ENCODE measurements around the gene PXDN.
"Not testable (repeated sequence)": the region's sequence is repeated elsewhere in the genome, so short reads cannot be mapped to it uniquely, and the experiment has no call there.

Gene PXDN

GRCh38 chr2:1730015-1730927 is 14.0 kb downstream of the PXDN start:
- Mint-ChIP-seq H3K36me3 (ENCODE audit: low read depth) (no peaks in the 10 kb centered on the region), H3K27ac (no peak overlapping the region), H3K4me3 (no peak overlapping the region), H3K4me1 (ENCODE audit: low read depth) (no peaks in the 10 kb centered on the region), H3K27me3 (no peaks in the 10 kb centered on the region), H3K9me3 (no peaks in the 10 kb centered on the region)

GRCh38 chr2:1729242-1729641 is 15.1 kb downstream of the PXDN start:
- Mint-ChIP-seq H3K27me3 (no peaks in the 10 kb centered on the region), H3K36me3 (ENCODE audit: low read depth) (no peaks in the 10 kb centered on the region), H3K27ac (no peak overlapping the region), H3K9me3 (no peaks in the 10 kb centered on the region), H3K4me1 (ENCODE audit: low read depth) (no peaks in the 10 kb centered on the region), H3K4me3 (no peak overlapping the region)

GRCh38 chr2:1728821-1729220 is 15.5 kb downstream of the PXDN start:
- H3K9me3 Mint-ChIP-seq: no peaks in the 10 kb centered on the region
- no peaks in the 10 kb centered on the region for H3K4me1 Mint-ChIP-seq (ENCODE audit: low read depth)
- no peaks in the 10 kb centered on the region for H3K27me3 Mint-ChIP-seq
- H3K27ac Mint-ChIP-seq: no peak overlapping the region
- no peak overlapping the region for H3K4me3 Mint-ChIP-seq
- no peaks in the 10 kb centered on the region for H3K36me3 Mint-ChIP-seq (ENCODE audit: low read depth)

GRCh38 chr2:1727796-1728474 is 16.4 kb downstream of the PXDN start:
- no peaks in the 10 kb centered on the region for H3K9me3 Mint-ChIP-seq
- no peak overlapping the region for H3K4me3 Mint-ChIP-seq
- no peak overlapping the region for H3K27ac Mint-ChIP-seq
- no peaks in the 10 kb centered on the region for H3K4me1 Mint-ChIP-seq (ENCODE audit: low read depth)
- H3K36me3 Mint-ChIP-seq (ENCODE audit: low read depth): no peaks in the 10 kb centered on the region
- H3K27me3 Mint-ChIP-seq: no peaks in the 10 kb centered on the region

- no peaks in the 10 kb centered on the region for H3K27me3 Mint-ChIP-seq
- no peaks in the 10 kb centered on the region for H3K36me3 Mint-ChIP-seq (ENCODE audit: low read depth)
- no peak overlapping the region for H3K4me3 Mint-ChIP-seq
- no peak overlapping the region for H3K27ac Mint-ChIP-seq
- no peaks in the 10 kb centered on the region for H3K4me1 Mint-ChIP-seq (ENCODE audit: low read depth)
- H3K9me3 Mint-ChIP-seq: no peaks in the 10 kb centered on the region
Observed at GRCh38 chr2:1727101-1727771, 17.1 kb downstream of the PXDN start.

GRCh38 chr2:1726558-1726957 is 17.8 kb downstream of the PXDN start:
- H3K4me1 Mint-ChIP-seq (ENCODE audit: low read depth): no peaks in the 10 kb centered on the region
- no peak overlapping the region for H3K4me3 Mint-ChIP-seq
- no peaks in the 10 kb centered on the region for H3K27me3 Mint-ChIP-seq
- H3K36me3 Mint-ChIP-seq (ENCODE audit: low read depth): no peaks in the 10 kb centered on the region
- no peaks in the 10 kb centered on the region for H3K9me3 Mint-ChIP-seq
- no peak overlapping the region for H3K27ac Mint-ChIP-seq

GRCh38 chr2:1724351-1724750 is 20.0 kb downstream of the PXDN start:
- not testable (repeated sequence) for H3K36me3 Mint-ChIP-seq (ENCODE audit: low read depth); H3K27me3 Mint-ChIP-seq; H3K27ac Mint-ChIP-seq; H3K9me3 Mint-ChIP-seq; H3K4me1 Mint-ChIP-seq (ENCODE audit: low read depth); H3K4me3 Mint-ChIP-seq

GRCh38 chr2:1723397-1724042 is 20.8 kb downstream of the PXDN start:
- no peaks in the 10 kb centered on the region for H3K9me3 Mint-ChIP-seq
- H3K4me3 Mint-ChIP-seq: no peak overlapping the region
- no peaks in the 10 kb centered on the region for H3K4me1 Mint-ChIP-seq (ENCODE audit: low read depth)
- no peaks in the 10 kb centered on the region for H3K36me3 Mint-ChIP-seq (ENCODE audit: low read depth)
- no peaks in the 10 kb centered on the region for H3K27me3 Mint-ChIP-seq
- no peak overlapping the region for H3K27ac Mint-ChIP-seq

- no peaks in the 10 kb centered on the region for H3K27me3 Mint-ChIP-seq
Observed at GRCh38 chr2:1722692-1723091, 21.6 kb downstream of the PXDN start.

GRCh38 chr2:1721706-1722646 is 22.3 kb downstream of the PXDN start:
- H3K4me1 Mint-ChIP-seq (ENCODE audit: low read depth): no peaks in the 10 kb centered on the region
- no peak overlapping the region for H3K27ac Mint-ChIP-seq
- no peaks in the 10 kb centered on the region for H3K36me3 Mint-ChIP-seq (ENCODE audit: low read depth)
- H3K27me3 Mint-ChIP-seq: no peaks in the 10 kb centered on the region
- H3K4me3 Mint-ChIP-seq: no peak overlapping the region
- H3K9me3 Mint-ChIP-seq: no peaks in the 10 kb centered on the region

More at GRCh38 chr2:1722692-1723091, 21.6 kb downstream of the PXDN start:
- H3K9me3 Mint-ChIP-seq: no peaks in the 10 kb centered on the region
- H3K4me1 Mint-ChIP-seq (ENCODE audit: low read depth): no peaks in the 10 kb centered on the region
- H3K4me3 Mint-ChIP-seq: no peak overlapping the region
- no peak overlapping the region for H3K27ac Mint-ChIP-seq
- H3K36me3 Mint-ChIP-seq (ENCODE audit: low read depth): no peaks in the 10 kb centered on the region

GRCh38 chr2:1718339-1719220 is 25.7 kb downstream of the PXDN start:
- Mint-ChIP-seq H3K36me3 (ENCODE audit: low read depth) (no peaks in the 10 kb centered on the region), H3K4me1 (ENCODE audit: low read depth) (no peaks in the 10 kb centered on the region)

GRCh38 chr2:1717113-1717512 is 27.2 kb downstream of the PXDN start:
- Mint-ChIP-seq H3K4me3 (no peak overlapping the region), H3K27ac (no peak overlapping the region), H3K27me3 (peaks cover 5% of the 10 kb centered on the region)

More at GRCh38 chr2:1718339-1719220, 25.7 kb downstream of the PXDN start:
- no peak overlapping the region for H3K4me3 Mint-ChIP-seq
- no peak overlapping the region for H3K27ac Mint-ChIP-seq
- H3K9me3 Mint-ChIP-seq: no peaks in the 10 kb centered on the region
- H3K27me3 Mint-ChIP-seq: peaks cover 5% of the 10 kb centered on the region

GRCh38 chr2:1716441-1716840 is 27.9 kb downstream of the PXDN start:
- H3K4me3 Mint-ChIP-seq: no peak overlapping the region
- H3K36me3 Mint-ChIP-seq (ENCODE audit: low read depth): no peaks in the 10 kb centered on the region
- H3K27me3 Mint-ChIP-seq: peaks cover 5% of the 10 kb centered on the region
- H3K9me3 Mint-ChIP-seq: no peaks in the 10 kb centered on the region
- no peaks in the 10 kb centered on the region for H3K4me1 Mint-ChIP-seq (ENCODE audit: low read depth)
- no peak overlapping the region for H3K27ac Mint-ChIP-seq

More at GRCh38 chr2:1717113-1717512, 27.2 kb downstream of the PXDN start:
- Mint-ChIP-seq H3K4me1 (ENCODE audit: low read depth) (no peaks in the 10 kb centered on the region), H3K9me3 (no peaks in the 10 kb centered on the region), H3K36me3 (ENCODE audit: low read depth) (no peaks in the 10 kb centered on the region)
